ENCODE measurements around the gene ANKRD39.
"Not testable (repeated sequence)": the region's sequence is repeated elsewhere in the genome, so short reads cannot be mapped to it uniquely, and the experiment has no call there.

The ANKRD39 gene

GRCh38 chr2:96870626-96871255, 12.9 kb upstream of the ANKRD39 start:
- DNase-seq (ENCODE audit: low read depth, low spot score), result no peak

DNA sequence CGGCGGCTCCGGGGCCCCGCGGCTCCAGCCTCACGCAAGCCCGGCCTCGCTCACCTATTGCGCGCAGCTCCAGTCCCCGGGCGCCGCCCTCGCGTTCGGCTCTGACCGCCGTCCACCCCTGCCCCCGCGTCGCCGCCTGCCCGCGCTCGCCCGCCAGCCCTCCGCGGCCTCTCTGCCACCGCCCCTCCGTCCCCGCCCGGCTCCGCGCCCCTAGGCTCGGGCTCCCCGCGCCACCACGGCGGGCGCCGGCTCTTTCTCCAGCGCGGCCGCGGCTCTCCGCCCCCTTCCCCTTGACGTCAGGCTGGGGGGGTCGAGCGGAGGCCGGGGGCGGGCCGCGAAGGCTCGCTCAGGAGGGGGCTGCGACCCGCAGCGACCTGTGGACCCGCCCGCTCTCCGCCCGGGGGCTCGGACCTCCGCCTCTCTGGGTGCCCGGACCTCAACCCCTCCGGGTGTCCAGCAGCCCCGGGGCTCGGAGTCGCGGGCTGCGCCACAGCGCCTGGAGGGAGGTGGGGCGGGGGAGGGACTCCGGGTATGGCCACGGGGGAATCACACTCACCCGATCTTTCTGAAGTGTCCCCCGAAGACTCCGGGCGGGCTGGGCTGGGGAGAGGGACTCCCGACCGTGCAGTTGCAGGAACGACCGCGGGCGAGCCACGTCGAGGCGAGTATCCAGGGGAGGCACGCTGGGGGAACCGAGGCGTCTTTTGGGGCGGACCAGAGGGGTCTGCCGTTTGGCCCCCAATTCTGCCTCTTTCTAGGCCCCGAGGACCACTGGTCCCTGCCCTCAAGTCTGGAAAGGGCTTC, 12.2 kb upstream of the ANKRD39 start, which contains the start of gene SEMA4C:
SEMA4C (minus strand) TSS at position 259 of the 804 bp plus-strand sequence. CDS start 2,194 bp downstream, outside the sequence.
- no peak for DNase-seq (ENCODE audit: low read depth, low spot score)

GRCh38 chr2:96869281-96869821, 11.5 kb upstream of the ANKRD39 start:
- DNase-seq (ENCODE audit: low read depth, low spot score), result no peak

- DNase-seq (ENCODE audit: low read depth, low spot score), result peak; percentile 76
These were observed 10.9 kb upstream of the ANKRD39 start for GRCh38 chr2:96868555-96869280.

DNA sequence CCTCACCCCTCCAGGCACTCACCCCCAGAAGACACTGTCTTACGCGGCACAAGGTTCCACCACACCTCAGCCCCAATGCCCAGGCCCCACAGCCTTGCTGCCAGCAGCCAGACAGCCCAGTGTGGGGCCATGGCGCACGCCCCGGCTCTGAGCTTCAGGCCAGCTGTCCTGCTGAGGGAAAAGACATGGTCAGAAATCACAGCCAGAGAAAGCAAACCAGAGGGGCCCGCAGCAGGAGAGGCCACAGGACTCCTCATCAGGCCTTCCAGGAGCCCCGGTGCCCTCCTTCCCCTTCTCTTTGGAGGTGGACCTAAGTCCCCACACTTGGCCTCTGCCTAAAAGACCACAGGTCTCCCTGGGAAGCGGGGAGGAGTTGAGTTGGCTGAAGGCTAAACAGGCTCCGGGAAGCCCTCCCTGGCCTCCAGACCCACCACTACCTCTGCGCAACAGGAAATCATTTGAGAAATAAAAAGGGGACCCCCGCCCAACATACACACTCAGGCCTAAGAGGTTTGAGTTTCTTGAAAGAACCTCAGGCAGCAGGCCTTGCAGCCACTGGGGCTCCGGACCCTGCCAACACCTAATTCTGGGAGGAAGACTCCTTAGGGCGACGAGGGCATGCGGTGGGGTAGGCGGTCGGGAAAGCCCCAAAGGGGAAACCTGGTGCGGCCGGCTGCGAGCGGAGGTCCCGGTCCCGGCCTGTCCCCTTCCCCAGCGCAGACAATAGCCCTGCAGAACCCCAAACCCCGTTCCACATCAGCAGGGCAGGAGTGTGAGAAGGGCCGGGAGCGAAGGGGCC, 10.1 kb upstream of the ANKRD39 start:
- peak; percentile 32 for DNase-seq (ENCODE audit: low read depth, low spot score)

DNA sequence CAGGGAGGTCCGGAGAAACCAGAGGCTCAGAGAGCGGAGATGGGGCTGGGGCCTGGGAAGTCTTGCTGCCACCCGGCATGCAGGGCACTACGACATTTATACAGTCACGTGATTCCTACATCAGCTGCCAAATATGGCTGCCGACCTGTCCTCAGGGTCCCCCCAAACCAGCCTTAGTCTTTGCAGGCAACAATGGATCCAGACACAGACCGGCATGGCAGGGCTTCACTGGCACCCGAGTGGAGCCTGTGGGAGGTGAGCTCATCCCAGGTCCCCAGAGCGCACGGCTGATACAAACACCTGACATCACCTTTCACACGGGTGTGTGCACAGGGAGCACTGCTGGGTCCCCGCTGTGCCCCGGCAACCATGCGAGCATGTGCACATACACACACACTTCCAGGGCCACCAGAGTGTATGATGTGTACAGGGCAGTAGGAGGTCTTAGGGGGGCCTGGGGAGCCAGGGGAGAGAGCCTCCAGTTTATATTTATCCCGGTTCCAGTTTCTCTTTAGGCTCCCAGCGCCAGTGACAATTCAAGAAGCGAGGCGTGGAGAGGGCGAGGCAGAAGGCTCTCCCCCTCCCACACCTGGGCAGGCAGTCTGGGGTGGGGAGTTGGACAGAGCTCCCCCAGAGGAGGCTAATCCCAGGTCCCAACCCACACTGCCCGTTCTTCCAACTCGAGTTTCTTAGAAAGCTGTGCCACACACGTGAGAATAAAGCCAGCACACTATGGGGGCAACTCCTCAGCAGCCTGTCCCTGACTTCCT, 9.4 kb upstream of the ANKRD39 start:
- no peak for DNase-seq (ENCODE audit: low read depth, low spot score)

DNA sequence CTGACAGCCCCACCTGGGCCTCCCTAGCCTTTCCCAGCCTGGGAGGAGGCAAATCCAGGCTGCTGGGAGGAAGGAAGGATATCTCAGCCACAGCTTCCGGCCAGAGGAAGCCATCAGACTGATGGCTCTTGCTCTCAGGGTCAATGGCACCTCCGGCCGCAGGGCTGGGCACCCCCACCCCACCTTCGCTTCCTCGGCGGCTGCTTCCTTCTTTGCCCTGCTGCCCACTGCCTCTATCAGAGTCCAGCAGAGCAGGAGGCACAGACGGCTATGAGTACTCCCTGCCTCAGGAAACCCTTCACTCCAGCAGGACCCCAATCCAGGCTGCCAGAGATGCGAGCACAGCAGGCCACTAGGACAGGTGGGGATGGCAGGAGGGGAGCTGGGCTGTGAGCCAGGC, 8.8 kb upstream of the ANKRD39 start:
- no peak for DNase-seq (ENCODE audit: low read depth, low spot score)

- DNase-seq (ENCODE audit: low read depth, low spot score), result no peak
These were observed 8.3 kb upstream of the ANKRD39 start for GRCh38 chr2:96866149-96866548.

DNA sequence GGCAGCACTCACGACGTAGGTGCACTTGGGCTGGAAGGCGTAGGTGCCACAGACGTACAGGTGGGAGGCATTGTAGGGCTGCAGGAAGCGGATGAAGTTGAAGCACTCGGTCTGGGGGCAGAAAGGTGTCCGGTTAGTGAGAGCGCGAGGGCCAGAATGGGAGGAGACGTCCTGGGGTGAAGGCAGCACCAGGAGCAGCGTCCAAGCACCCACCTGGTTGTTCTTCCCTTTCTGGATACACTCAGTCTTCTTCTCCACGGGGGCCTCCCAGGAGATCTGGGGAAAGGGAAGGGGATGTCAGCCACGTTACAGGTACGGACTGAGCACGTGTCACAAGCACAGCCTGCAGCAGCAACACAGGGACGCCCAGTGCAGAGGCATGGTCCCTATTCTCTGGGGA, 7.8 kb upstream of the ANKRD39 start:
- DNase-seq (ENCODE audit: low read depth, low spot score), result no peak

DNA sequence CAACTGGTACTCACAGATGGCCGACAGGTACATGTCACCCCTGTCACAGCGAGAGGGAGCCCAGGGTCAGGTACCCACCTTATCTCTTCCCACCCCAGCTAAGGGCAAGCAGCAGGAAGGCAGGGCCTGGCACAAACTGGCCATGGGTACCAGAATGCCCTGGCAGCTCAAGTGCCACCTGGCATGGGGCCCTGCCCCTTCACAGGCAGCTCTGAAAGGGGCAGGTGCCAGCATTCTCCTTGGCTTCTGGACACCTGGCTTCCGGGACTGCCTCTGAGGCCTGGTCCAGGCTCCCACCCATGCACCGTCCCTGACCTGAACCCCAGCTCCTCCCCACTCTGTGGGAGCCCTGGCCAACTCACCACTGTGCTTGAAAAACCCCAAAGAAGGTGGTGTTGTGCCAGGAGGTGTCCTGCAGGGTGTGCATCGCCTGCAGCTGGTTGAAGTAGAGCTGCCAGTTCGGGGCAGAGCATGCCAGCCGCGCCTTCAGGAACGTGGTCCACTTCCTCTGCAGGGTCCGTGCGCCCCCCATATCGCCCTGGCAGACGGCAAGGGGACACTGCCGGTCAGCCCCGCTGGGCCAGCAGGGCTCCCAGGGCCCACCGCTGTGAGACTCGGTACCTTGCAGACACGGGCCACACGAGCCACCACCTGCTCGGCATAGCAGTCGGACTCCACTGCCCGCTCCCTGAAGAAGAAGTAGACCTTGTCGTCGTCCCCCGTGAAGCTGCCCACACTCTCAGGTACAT, 6.7 kb upstream of the ANKRD39 start:
- DNase-seq (ENCODE audit: low read depth, low spot score), result no peak

- DNase-seq (ENCODE audit: low read depth, low spot score), result no peak
These were observed 5.9 kb upstream of the ANKRD39 start for GRCh38 chr2:96863575-96864342.

DNA sequence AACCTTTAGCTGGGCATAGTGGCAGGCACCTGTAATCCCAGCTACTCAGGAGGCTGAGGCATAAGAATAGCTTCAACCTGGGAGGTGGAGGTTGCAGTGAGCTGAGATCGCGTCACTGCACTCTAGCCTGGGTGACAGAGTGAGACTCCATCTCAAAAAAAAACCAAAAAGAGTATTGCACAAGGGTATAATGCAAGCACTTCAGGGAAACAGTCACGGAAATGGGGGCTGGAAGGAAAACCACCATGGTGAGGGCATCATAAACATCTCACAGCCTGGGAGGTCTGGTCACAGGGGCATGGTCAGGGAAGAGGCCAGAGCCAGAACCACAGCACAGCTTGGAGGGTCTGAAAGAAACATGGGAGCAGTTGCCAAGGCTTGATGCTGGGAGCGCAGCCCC, 5.2 kb upstream of the ANKRD39 start:
- DNase-seq (ENCODE audit: low read depth, low spot score), result not testable (repeated sequence)

- DNase-seq (ENCODE audit: low read depth, low spot score), result no peak
These were observed 3.3 kb upstream of the ANKRD39 start for GRCh38 chr2:96861074-96861473.

GRCh38 chr2:96860065-96861029, 2.5 kb upstream of the ANKRD39 start:
- DNase-seq (ENCODE audit: low read depth, low spot score), result no peak

- DNase-seq (ENCODE audit: low read depth, low spot score), result no peak
These were observed 1.9 kb upstream of the ANKRD39 start for GRCh38 chr2:96859681-96860064.

GRCh38 chr2:96859099-96859649, 1.4 kb upstream of the ANKRD39 start:
- no peak for DNase-seq (ENCODE audit: low read depth, low spot score)

DNA sequence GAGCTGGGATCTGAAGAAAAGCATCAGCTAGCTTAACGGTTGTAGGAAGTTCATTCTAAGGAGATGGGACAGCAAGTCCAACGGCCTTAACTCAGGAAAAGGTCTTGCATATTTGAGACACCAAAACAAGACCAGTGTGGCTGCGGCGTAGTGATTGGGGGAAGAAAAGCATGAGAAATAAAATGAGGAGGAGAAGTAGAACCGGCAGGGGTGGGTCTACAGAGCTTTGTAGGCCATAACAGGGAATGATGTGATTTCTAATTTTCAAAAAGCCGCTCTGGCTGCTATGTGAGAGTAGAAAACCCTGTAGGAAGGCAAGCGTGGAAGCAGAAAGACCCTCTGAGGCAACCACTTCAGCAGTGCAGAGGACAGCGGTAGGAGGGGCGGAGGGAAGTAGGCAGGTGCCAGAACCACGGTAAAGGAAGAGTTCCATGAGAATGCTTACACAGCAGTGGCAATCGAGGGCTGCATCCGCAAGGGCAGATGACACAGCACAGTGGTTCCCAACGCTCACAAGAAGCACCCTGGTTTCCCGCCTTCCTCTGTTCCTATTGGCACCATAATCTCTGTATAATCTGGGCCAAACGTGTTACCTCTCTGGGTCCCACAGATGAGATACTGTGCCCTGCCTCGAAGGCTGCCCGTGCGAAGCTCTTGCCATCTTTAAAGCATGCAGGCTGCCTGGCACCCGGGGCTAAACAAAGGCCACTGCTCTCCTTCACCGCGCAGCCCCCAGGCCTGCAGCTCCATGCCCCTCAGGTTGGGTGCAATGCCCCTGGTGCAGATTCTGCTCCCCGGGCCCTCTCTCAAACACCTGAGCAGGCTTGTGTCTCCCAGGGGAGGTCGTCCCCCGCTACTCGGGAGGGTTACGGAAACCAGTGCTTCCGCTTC, 795 bp downstream of the ANKRD39 start:
- no peak for DNase-seq (ENCODE audit: low read depth, low spot score)
